GM12891 (cell line): ENCODE results near the gene LRRC57.

Experiments
- POLR2A ChIP-seq: IDR thresholded peaks from 2 replicates; pipeline ENCODE4 v1.6.1; 2011; ENCODE audit warnings: low read depth, low read length, control low read depth
- POLR2AphosphoS5 ChIP-seq: IDR thresholded peaks from 2 replicates; pipeline ENCODE4 v1.6.1; 2011; ENCODE audit warnings: low read depth, low read length, control low read depth
- SPI1 ChIP-seq: IDR thresholded peaks from 2 replicates; pipeline ENCODE4 v1.6.1; 2011; ENCODE audit warnings: low read depth, low read length, control low read depth
- TAF1 ChIP-seq: IDR thresholded peaks from 2 replicates; pipeline ENCODE4 v1.6.1; 2011; ENCODE audit warnings: low read depth, low read length, control low read depth

GRCh38 chr15:42498212-42499068 lies 50.2 kb downstream of the LRRC57 start:
- TF ChIP-seq POLR2A = no peak
- TF ChIP-seq TAF1 = no peak
- TF ChIP-seq POLR2AphosphoS5 = no peak
- no peak for TF ChIP-seq SPI1
